ENCODE results near the gene TET3. TPM values are rescaled to one million over a fixed set of nuclear protein-coding genes. Genes with fewer than 3 reads are reported as not detected.

The TET3 gene
- total and polyA plus RNA-seq, 9 of the 15 experiments (the other 6 are each of a cell fraction or from before 2014, with no cell fraction given): 0.35 to 16.3 (median 5.5) TPM

GRCh38 chr2:73979686-73980085 is 5.0 kb upstream of the TET3 start (continued):
- no peak for TF ChIP-seq CHCHD3 (CRISPR knock-in tag; IDR thresholded peaks at IDR 0.05)
- no peak for TF ChIP-seq PRMT5 (CRISPR knock-in tag; IDR thresholded peaks at IDR 0.05)
- no peak for TF ChIP-seq DIDO1 (tag; IDR thresholded peaks at IDR 0.05; ENCODE audit: low read depth)
- no peak for TF ChIP-seq CBX2 (IDR thresholded peaks at IDR 0.05; ENCODE audit: insufficient read depth, low read length, poor library complexity, severe bottlenecking)
- no peak for TF ChIP-seq ZNF609 (CRISPR knock-in tag; IDR thresholded peaks at IDR 0.05; ENCODE audit: borderline replicate concordance)
- TF ChIP-seq, protein P1, sequence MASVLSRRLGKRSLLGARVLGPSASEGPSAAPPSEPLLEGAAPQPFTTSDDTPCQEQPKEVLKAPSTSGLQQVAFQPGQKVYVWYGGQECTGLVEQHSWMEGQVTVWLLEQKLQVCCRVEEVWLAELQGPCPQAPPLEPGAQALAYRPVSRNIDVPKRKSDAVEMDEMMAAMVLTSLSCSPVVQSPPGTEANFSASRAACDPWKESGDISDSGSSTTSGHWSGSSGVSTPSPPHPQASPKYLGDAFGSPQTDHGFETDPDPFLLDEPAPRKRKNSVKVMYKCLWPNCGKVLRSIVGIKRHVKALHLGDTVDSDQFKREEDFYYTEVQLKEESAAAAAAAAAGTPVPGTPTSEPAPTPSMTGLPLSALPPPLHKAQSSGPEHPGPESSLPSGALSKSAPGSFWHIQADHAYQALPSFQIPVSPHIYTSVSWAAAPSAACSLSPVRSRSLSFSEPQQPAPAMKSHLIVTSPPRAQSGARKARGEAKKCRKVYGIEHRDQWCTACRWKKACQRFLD (CRISPR knock-in tag; IDR thresholded peaks at IDR 0.05): no peak
- TF ChIP-seq ZKSCAN8 (CRISPR knock-in tag; IDR thresholded peaks at IDR 0.05): no peak
- TF ChIP-seq SMAD3 (CRISPR knock-in tag; conservative IDR thresholded peaks at IDR 0.05): no peak
- TF ChIP-seq, protein P2, sequence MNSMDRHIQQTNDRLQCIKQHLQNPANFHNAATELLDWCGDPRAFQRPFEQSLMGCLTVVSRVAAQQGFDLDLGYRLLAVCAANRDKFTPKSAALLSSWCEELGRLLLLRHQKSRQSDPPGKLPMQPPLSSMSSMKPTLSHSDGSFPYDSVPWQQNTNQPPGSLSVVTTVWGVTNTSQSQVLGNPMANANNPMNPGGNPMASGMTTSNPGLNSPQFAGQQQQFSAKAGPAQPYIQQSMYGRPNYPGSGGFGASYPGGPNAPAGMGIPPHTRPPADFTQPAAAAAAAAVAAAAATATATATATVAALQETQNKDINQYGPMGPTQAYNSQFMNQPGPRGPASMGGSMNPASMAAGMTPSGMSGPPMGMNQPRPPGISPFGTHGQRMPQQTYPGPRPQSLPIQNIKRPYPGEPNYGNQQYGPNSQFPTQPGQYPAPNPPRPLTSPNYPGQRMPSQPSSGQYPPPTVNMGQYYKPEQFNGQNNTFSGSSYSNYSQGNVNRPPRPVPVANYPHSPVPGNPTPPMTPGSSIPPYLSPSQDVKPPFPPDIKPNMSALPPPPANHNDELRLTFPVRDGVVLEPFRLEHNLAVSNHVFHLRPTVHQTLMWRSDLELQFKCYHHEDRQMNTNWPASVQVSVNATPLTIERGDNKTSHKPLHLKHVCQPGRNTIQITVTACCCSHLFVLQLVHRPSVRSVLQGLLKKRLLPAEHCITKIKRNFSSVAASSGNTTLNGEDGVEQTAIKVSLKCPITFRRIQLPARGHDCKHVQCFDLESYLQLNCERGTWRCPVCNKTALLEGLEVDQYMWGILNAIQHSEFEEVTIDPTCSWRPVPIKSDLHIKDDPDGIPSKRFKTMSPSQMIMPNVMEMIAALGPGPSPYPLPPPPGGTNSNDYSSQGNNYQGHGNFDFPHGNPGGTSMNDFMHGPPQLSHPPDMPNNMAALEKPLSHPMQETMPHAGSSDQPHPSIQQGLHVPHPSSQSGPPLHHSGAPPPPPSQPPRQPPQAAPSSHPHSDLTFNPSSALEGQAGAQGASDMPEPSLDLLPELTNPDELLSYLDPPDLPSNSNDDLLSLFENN (IDR thresholded peaks at IDR 0.05; ENCODE audit: low read depth in 2 of 2, low read length in 2 of 2): no peak
- TF ChIP-seq POU5F1 (IDR thresholded peaks at IDR 0.05; ENCODE audit: borderline replicate concordance, low read depth, low read length, partially characterized antibody): no peak
- TF ChIP-seq MXD1 (CRISPR knock-in tag; IDR thresholded peaks at IDR 0.05; ENCODE audit: borderline replicate concordance, poor library complexity, severe bottlenecking): no peak
- no peak for TF ChIP-seq PRPF4 (IDR thresholded peaks at IDR 0.05; ENCODE audit: insufficient read depth, low read depth, low read length, poor library complexity, severe bottlenecking)
- TF ChIP-seq, protein P3, sequence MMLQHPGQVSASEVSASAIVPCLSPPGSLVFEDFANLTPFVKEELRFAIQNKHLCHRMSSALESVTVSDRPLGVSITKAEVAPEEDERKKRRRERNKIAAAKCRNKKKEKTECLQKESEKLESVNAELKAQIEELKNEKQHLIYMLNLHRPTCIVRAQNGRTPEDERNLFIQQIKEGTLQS (IDR thresholded peaks at IDR 0.05): peak; percentile 56
- TF ChIP-seq, protein P3 (CRISPR knock-in tag; conservative IDR thresholded peaks at IDR 0.05): no peak
- TF ChIP-seq HEY1 (CRISPR knock-in tag; IDR thresholded peaks at IDR 0.05; ENCODE audit: borderline replicate concordance): no peak
- TF ChIP-seq TAF1 (IDR thresholded peaks at IDR 0.05; ENCODE audit: control insufficient read depth, extremely low read depth, insufficient read depth, low read length, severe bottlenecking): no peak

Data from K562 (cell line).